Osteocyte (in vitro differentiated cells): Measurements from ENCODE around the gene UNG. TPM values are rescaled to one million over a fixed set of nuclear protein-coding genes. Genes with fewer than 3 reads are reported as not detected.

ENCODE experiments used
- DNase-seq: peaks from one replicate; pipeline ENCODE4 v3.0.0; 2021; ENCODE audit warnings: mixed read lengths; ENCODE audit not compliant: unreplicated experiment; ENCODE audit errors: extremely low spot score
- H3K27ac Mint-ChIP-seq: one replicate; pipeline ENCODE4 v1.8.0; 2021; ENCODE audit warnings: mild to moderate bottlenecking, mixed read lengths; ENCODE audit not compliant: unreplicated experiment
- H3K27me3 Mint-ChIP-seq: one replicate; pipeline ENCODE4 v1.8.0; 2021; ENCODE audit warnings: mixed read lengths; ENCODE audit not compliant: unreplicated experiment
- H3K36me3 Mint-ChIP-seq: one replicate; pipeline ENCODE4 v1.8.0; 2021; ENCODE audit warnings: mixed read lengths; ENCODE audit not compliant: unreplicated experiment
- H3K4me1 Mint-ChIP-seq: one replicate; pipeline ENCODE4 v1.8.0; 2021; ENCODE audit warnings: mixed read lengths; ENCODE audit not compliant: unreplicated experiment
- H3K4me3 Mint-ChIP-seq: one replicate; pipeline ENCODE4 v1.8.0; 2021; ENCODE audit warnings: mild to moderate bottlenecking, moderate library complexity, mixed read lengths; ENCODE audit not compliant: unreplicated experiment
- H3K9me3 Mint-ChIP-seq: one replicate; pipeline ENCODE4 v1.8.0; 2021; ENCODE audit warnings: mixed read lengths; ENCODE audit not compliant: unreplicated experiment
- CTCF ChIP-seq: fragments of 200-600 bp; sonication (generic); IDR thresholded peaks from 2 replicates; pipeline ENCODE4 v1.5.0; 2021; ENCODE audit warnings: antibody characterized with exemption, mild to moderate bottlenecking, moderate library complexity
- total RNA-seq: library from RNA; stranded (reverse); gene quantifications from 2 replicates; pipeline ENCODE4 v1.2.1, GENCODE V29; 2021

The UNG gene
- total RNA-seq, 1 donor from 2014 or later: 18.6 TPM

DNA sequence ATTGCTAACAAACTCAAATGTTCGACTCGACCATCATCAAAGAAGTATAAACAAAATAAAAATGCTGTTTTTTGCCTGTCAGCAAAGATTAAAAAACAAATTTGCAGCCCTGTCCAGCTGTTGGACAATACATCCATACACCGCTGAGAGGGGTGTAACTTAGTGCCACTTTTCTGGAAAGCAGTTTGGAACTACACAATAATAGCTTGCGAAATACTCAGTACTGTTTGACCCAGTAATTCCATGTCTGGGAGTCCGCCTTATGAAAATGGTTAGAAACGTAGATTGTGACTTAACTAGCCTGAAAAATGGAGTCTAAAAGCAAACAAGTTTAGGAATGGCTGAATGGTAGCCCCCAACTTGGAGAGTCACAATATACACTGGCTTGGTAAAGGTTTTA is 38.6 kb upstream of the UNG start:
- no peak for TF ChIP-seq CTCF
- Mint-ChIP-seq H3K4me3 (no peak overlapping the region), H3K27me3 (no peaks in the 10 kb centered on the region), H3K4me1 (peaks cover 4% of the 10 kb centered on the region), H3K9me3 (no peaks in the 10 kb centered on the region), H3K27ac (no peak overlapping the region), H3K36me3 (peaks cover 33% of the 10 kb centered on the region)
- DNase-seq: no peak

- peak; percentile 66 for DNase-seq
- no peak for TF ChIP-seq CTCF
- no peaks in the 10 kb centered on the region for H3K4me1 Mint-ChIP-seq
- no peaks in the 10 kb centered on the region for H3K27me3 Mint-ChIP-seq
- H3K9me3 Mint-ChIP-seq: no peaks in the 10 kb centered on the region
- H3K27ac Mint-ChIP-seq: no peak overlapping the region
- no peak overlapping the region for H3K4me3 Mint-ChIP-seq
- H3K36me3 Mint-ChIP-seq: peaks cover 33% of the 10 kb centered on the region
These were observed 33.3 kb upstream of the UNG start for GRCh38 chr12:109064143-109064542.

GRCh38 chr12:109065154-109065852 is 32.1 kb upstream of the UNG start:
- H3K27ac Mint-ChIP-seq: no peak overlapping the region
- H3K4me1 Mint-ChIP-seq: no peaks in the 10 kb centered on the region
- no peaks in the 10 kb centered on the region for H3K9me3 Mint-ChIP-seq
- no peak overlapping the region for H3K4me3 Mint-ChIP-seq
- peaks cover 40% of the 10 kb centered on the region for H3K36me3 Mint-ChIP-seq
- H3K27me3 Mint-ChIP-seq: no peaks in the 10 kb centered on the region
- no peak for TF ChIP-seq CTCF
- DNase-seq: peak; percentile 17

DNA sequence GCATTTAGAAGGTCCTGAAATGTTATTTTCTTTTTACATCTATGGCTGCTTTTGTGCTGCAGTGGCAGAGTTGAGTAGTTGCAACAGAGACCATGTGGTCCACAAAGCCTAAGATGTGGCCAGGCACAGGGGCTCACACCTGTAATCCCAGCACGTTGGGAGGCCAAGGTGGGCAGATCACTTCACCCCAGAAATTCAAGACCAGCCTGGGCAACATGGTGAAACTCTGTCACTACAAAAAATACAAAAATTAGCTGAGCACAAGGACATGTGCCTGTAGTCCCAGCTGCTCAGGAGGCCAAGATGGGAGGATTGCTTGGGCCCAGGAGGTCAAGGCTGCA is 31.6 kb upstream of the UNG start:
- H3K36me3 Mint-ChIP-seq: peaks cover 45% of the 10 kb centered on the region
- no peaks in the 10 kb centered on the region for H3K4me1 Mint-ChIP-seq
- no peaks in the 10 kb centered on the region for H3K27me3 Mint-ChIP-seq
- TF ChIP-seq CTCF: no peak
- H3K9me3 Mint-ChIP-seq: no peaks in the 10 kb centered on the region
- peak; percentile 27 for DNase-seq
- H3K4me3 Mint-ChIP-seq: no peak overlapping the region
- no peak overlapping the region for H3K27ac Mint-ChIP-seq

DNA sequence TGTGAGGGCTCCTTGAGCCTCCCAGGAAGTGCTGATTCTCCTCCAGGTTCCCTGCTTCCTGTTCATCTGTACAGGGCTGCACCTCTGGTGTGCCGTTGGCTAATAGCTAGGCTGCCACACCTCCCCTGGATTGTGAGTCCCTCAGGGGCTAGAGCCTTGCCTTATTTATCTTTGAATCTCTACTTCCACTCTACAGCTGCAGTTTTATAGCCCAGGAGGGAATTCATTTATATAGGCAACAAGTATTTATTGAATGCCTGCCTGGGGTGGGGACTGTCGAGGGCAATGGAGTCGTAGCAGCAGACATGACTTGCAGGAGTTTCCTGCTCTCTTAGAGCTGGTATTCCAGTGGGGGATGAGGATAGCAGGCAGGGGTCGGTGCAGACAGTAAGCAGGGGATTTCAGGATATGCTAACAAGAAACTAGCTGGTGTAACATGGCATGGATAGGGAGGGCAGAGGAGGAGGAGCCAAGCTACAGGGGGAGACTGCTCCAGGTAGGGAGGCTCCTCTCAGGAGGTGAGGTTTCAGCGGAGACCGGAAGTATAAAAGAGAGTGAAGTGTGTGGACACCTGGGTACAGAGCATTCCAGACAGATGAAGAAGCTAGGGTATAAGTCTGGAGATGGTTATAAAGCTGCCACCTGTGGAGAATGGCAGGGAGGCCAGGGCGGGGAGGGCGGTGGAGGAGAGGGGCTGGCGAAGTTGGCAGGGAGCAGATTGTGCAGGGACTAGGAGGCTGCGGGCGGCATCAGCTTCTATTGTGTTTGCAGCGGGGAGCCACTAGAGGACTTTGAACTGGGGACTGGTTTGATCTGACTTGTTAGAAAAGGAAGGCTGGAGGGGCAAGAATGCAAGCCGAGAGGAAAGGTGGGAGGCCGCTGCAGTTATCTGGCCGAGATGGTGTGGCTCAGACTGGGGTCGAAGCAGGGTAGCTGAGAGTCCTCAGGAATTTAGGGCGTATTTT is 27.8 kb upstream of the UNG start:
- Mint-ChIP-seq H3K27ac (no peak overlapping the region), H3K27me3 (no peaks in the 10 kb centered on the region), H3K4me3 (no peak overlapping the region), H3K4me1 (no peaks in the 10 kb centered on the region), H3K36me3 (peaks cover 43% of the 10 kb centered on the region), H3K9me3 (peaks cover under 1% of the 10 kb centered on the region)
- TF ChIP-seq CTCF: no peak
- DNase-seq: peak; percentile 60
